IMR-90 (cell line): ENCODE data around the gene UBN2. TPM values are rescaled to one million over a fixed set of nuclear protein-coding genes. Genes with fewer than 3 reads are reported as not detected.

Experiments
- ATAC-seq: fragments of 200-7000 bp; cut with Tn5 transposase; 2 replicates; pipeline ENCODE4 v1.9.1; 2020; ENCODE audit warnings: low read depth, mild to moderate bottlenecking, moderate library complexity
- BruUV-seq: library from RNA; stranded (reverse); fragments of 400-500 nt; replicated peaks from 2 replicates; lab custom pipeline; 2021; lab: Mats Ljungman, UMichigan
- CTCF ChIA-PET: fragments of 300-600 bp; formaldehyde crosslinking; extraction: SDS; loops from one replicate; lab custom pipeline; 2021; ENCODE audit warnings: antibody characterized with exemption; lab: Yijun Ruan, JAX
- POLR2A ChIA-PET: fragments of 300-600 bp; sonication (Branson Sonifier 250); formaldehyde crosslinking; loops from one replicate; lab custom pipeline; 2022; ENCODE audit warnings: antibody characterized with exemption; ENCODE audit not compliant: unreplicated experiment; lab: Charles Lee
- DNase-seq: peaks from one replicate; pipeline ENCODE4 v3.0.0; 2013
- H2AFZ ChIP-seq: replicated peaks from 2 replicates; pipeline ENCODE3; 2013; ENCODE audit warnings: low read length, mild to moderate bottlenecking; ENCODE audit not compliant: poor library complexity
- H2AK5ac ChIP-seq: 2 replicates; pipeline ENCODE4 v1.6.1; 2013; ENCODE audit warnings: low read depth, low read length, inconsistent platforms
- H2AK9ac ChIP-seq: replicated peaks from 2 replicates; pipeline ENCODE3; 2013; ENCODE audit warnings: mild to moderate bottlenecking, low read depth, low read length, moderate library complexity; ENCODE audit not compliant: poor library complexity
- H2BK120ac ChIP-seq: 2 replicates; pipeline ENCODE4 v1.6.1; 2013; ENCODE audit warnings: low read depth, low read length, inconsistent platforms
- H2BK15ac ChIP-seq: 3 replicates; pipeline ENCODE4 v1.6.1; 2013; ENCODE audit warnings: low read depth, low read length, inconsistent platforms
- H2BK20ac ChIP-seq: 2 replicates; pipeline ENCODE4 v1.6.1; 2013; ENCODE audit warnings: low read depth, mild to moderate bottlenecking, inconsistent platforms, low read length, moderate library complexity
- H2BK5ac ChIP-seq: 2 replicates; pipeline ENCODE4 v1.6.1; 2013; ENCODE audit warnings: mild to moderate bottlenecking, low read depth, low read length, inconsistent platforms; ENCODE audit not compliant: poor library complexity, severe bottlenecking
- H3K14ac ChIP-seq: replicated peaks from 2 replicates; pipeline ENCODE4 v1.6.1; 2013; ENCODE audit warnings: low read depth, low read length, inconsistent platforms
- H3K18ac ChIP-seq: 2 replicates; pipeline ENCODE4 v1.6.1; 2013; ENCODE audit warnings: low read depth, low read length, control low read depth
- H3K23ac ChIP-seq: 2 replicates; pipeline ENCODE4 v1.6.1; 2013; ENCODE audit warnings: low read depth, low read length, inconsistent platforms
- H3K27ac ChIP-seq: 2 replicates; pipeline ENCODE4 v1.5.1; 2013; ENCODE audit warnings: mild to moderate bottlenecking, control low read depth, low read length; ENCODE audit not compliant: insufficient read depth
- H3K27me3 ChIP-seq: 2 replicates; pipeline ENCODE4 v1.6.1; 2013; ENCODE audit warnings: low read length; ENCODE audit not compliant: control insufficient read depth, insufficient read depth
- H3K36me3 ChIP-seq: 2 replicates; pipeline ENCODE4 v1.6.1; 2013; ENCODE audit warnings: low read length, mixed read lengths; ENCODE audit not compliant: control insufficient read depth, insufficient read depth
- H3K4ac ChIP-seq: 2 replicates; pipeline ENCODE4 v1.6.1; 2013; ENCODE audit warnings: low read depth, low read length, inconsistent platforms
- H3K4me1 ChIP-seq: 2 replicates; pipeline ENCODE4 v1.6.1; 2013; ENCODE audit warnings: low read length, mixed read lengths; ENCODE audit not compliant: control insufficient read depth, insufficient read depth
- H3K4me2 ChIP-seq: 2 replicates; pipeline ENCODE4 v1.6.1; 2013; ENCODE audit warnings: low read depth, mild to moderate bottlenecking, control low read depth, low read length, moderate library complexity
- H3K4me3 ChIP-seq: 2 replicates; pipeline ENCODE4 v1.5.1; 2013; ENCODE audit warnings: low read depth, mild to moderate bottlenecking, control low read depth, low read length, moderate library complexity; ENCODE audit not compliant: insufficient read depth
- H3K56ac ChIP-seq: 2 replicates; pipeline ENCODE4 v1.6.1; 2013; ENCODE audit warnings: low read length, inconsistent platforms; ENCODE audit not compliant: insufficient read depth; ENCODE audit errors: extremely low read depth
- H3K79me1 ChIP-seq, 2 experiments: 2 replicates each; pipeline ENCODE4 v1.6.1; 2013; ENCODE audit warnings: low read length in 2 of 2, inconsistent platforms in 1 of 2, low read depth in 1 of 2
- H3K9ac ChIP-seq: 2 replicates; pipeline ENCODE4 v1.6.1; 2013; ENCODE audit warnings: low read depth, low read length, control low read depth
- H3K9me1 ChIP-seq: 2 replicates; pipeline ENCODE4 v1.6.1; 2013; ENCODE audit warnings: low read length, inconsistent platforms; ENCODE audit not compliant: insufficient read depth
- H3K9me3 ChIP-seq: 2 replicates; pipeline ENCODE4 v1.6.1; 2013; ENCODE audit warnings: low read length; ENCODE audit not compliant: control insufficient read depth, insufficient read depth
- H4K20me1 ChIP-seq: 2 replicates; pipeline ENCODE4 v1.6.1; 2013; ENCODE audit warnings: low read length, inconsistent platforms; ENCODE audit not compliant: insufficient read depth
- H4K5ac ChIP-seq: 2 replicates; pipeline ENCODE4 v1.6.1; 2013; ENCODE audit warnings: mild to moderate bottlenecking, low read depth, low read length, control low read depth
- H4K8ac ChIP-seq, 2 experiments: 2 replicates each; pipeline ENCODE4 v1.6.1; 2013; ENCODE audit warnings: low read depth in 2 of 2, low read length in 2 of 2, control low read depth in 1 of 2, inconsistent platforms in 1 of 2
- H4K91ac ChIP-seq: 2 replicates; pipeline ENCODE4 v1.6.1; 2013; ENCODE audit warnings: low read depth, low read length, inconsistent platforms; ENCODE audit not compliant: insufficient read depth
- BHLHE40 ChIP-seq: fragments of 150-350 bp; IDR thresholded peaks from 2 replicates; pipeline ENCODE4 v1.6.1; 2016; ENCODE audit warnings: mild to moderate bottlenecking, low read depth, low read length
- CEBPB ChIP-seq: IDR thresholded peaks from 2 replicates; pipeline ENCODE4 v1.6.1; 2012; ENCODE audit warnings: low read depth, low read length, improper control_type of control experiment
- CHD1 ChIP-seq: IDR thresholded peaks from 2 replicates; pipeline ENCODE4 v1.6.1; 2012; ENCODE audit warnings: low read depth, low read length, improper control_type of control experiment
- FOS ChIP-seq: fragments of 150-350 bp; IDR thresholded peaks from 2 replicates; pipeline ENCODE4 v1.6.1; 2016; ENCODE audit warnings: low read depth, low read length
- MAFK ChIP-seq: IDR thresholded peaks from 2 replicates; pipeline ENCODE4 v1.6.1; 2012; ENCODE audit warnings: low read depth, low read length, improper control_type of control experiment
- MAZ ChIP-seq: IDR thresholded peaks from 2 replicates; pipeline ENCODE4 v1.6.1; 2012; ENCODE audit warnings: low read depth, mild to moderate bottlenecking, low read length, improper control_type of control experiment, moderate library complexity, borderline replicate concordance
- MXI1 ChIP-seq: IDR thresholded peaks from 2 replicates; pipeline ENCODE4 v1.6.1; 2012; ENCODE audit warnings: low read depth, mild to moderate bottlenecking, low read length, moderate library complexity, borderline replicate concordance
- NFE2L2 ChIP-seq: fragments of 150-350 bp; IDR thresholded peaks from 2 replicates; pipeline ENCODE4 v1.6.1; 2016; ENCODE audit warnings: low read depth, mild to moderate bottlenecking, low read length
- POLR2A ChIP-seq: IDR thresholded peaks from 2 replicates; pipeline ENCODE4 v1.6.1; 2012; ENCODE audit warnings: mild to moderate bottlenecking, low read depth, low read length
- RAD21 ChIP-seq: IDR thresholded peaks from 2 replicates; pipeline ENCODE4 v1.6.1; 2012; ENCODE audit warnings: low read length, improper control_type of control experiment
- RCOR1 ChIP-seq: IDR thresholded peaks from 2 replicates; pipeline ENCODE4 v1.6.1; 2012; ENCODE audit warnings: mild to moderate bottlenecking, low read length, improper control_type of control experiment; ENCODE audit not compliant: insufficient replicate concordance
- RFX5 ChIP-seq: IDR thresholded peaks from 2 replicates; pipeline ENCODE4 v1.8.0; 2012; ENCODE audit warnings: low read depth, mild to moderate bottlenecking, low read length, moderate library complexity
- SMC3 ChIP-seq: fragments of 150-350 bp; IDR thresholded peaks from 2 replicates; pipeline ENCODE4 v1.6.1; 2016; ENCODE audit warnings: low read depth, mild to moderate bottlenecking, antibody characterized with exemption, low read length, moderate library complexity
- dilution Hi-C: fragments of 300-500 bp; cut with HindIII; formaldehyde crosslinking; loops from one replicate; pipeline ENCODE4 v1.14.3; 2018; ENCODE audit warnings: low sequenced_read_pairs; ENCODE audit not compliant: unreplicated experiment
- in situ Hi-C: fragments of 300-500 bp; cut with MboI; formaldehyde crosslinking; loops from 3 replicates; pipeline ENCODE4 v1.14.3; 2019; ENCODE audit warnings: low sequenced_read_pairs, inconsistent platforms, mixed read lengths
- intact Hi-C: fragments of 100-400 bp; cut with micrococcal nuclease; formaldehyde crosslinking; loops from 2 replicates; pipeline ENCODE4 v1.10.0; 2022
- polyA plus RNA-seq, 3 experiments: library from polyadenylated mRNA; depleted of rRNA; stranded (reverse); fragments of >200 nt; gene quantifications; 2 replicates each; pipeline ENCODE4 v1.2.3, GENCODE V29; 2012; ENCODE audit warnings: low replicate concordance in 1 of 3
- total RNA-seq: library from RNA; depleted of rRNA; stranded (reverse); fragments of >200 nt; gene quantifications from 2 replicates; pipeline ENCODE4 v1.2.3, GENCODE V29; 2012
- TF ChIP-seq, protein P1 (sequence below): fragments of 150-350 bp; IDR thresholded peaks from 2 replicates; pipeline ENCODE4 v1.6.1; 2017; ENCODE audit warnings: mild to moderate bottlenecking, antibody characterized with exemption, low read length, low read depth
- TF ChIP-seq, protein P2 (sequence below): conservative IDR thresholded peaks from 2 replicates; pipeline ENCODE4 v1.5.1; 2012; ENCODE audit warnings: mild to moderate bottlenecking, low read depth, low read length, improper control_type of control experiment
- TF ChIP-seq, protein P3 (sequence below): fragments of 150-350 bp; IDR thresholded peaks from 2 replicates; pipeline ENCODE4 v1.6.1; 2016; ENCODE audit warnings: low read depth, mild to moderate bottlenecking, low read length, moderate library complexity, borderline replicate concordance

The UBN2 gene
- total and polyA plus RNA-seq, 2 of the 4 experiments (the other 2 are of a cell fraction) = 1.6 to 2.3 TPM

DNA sequence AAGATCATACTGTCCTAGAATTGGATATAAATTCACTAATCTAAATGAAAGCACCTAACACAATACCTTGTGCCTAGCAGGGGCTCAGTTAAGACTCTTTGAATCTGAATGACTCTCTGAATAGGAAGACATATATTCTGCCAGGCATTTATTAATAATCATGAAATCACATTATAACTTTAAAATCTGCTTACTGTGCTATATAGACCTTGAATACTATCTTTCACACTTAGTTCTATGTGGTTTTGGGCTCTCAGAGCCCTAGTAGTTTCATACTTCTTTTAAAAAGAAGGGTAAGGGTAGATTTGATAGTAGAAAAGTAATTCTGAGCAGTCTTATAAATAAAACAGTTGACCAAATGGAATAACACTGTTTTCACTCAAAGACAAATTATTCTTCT is 10.2 kb downstream of the UBN2 start:
- dilution Hi-C loops = no loop called here
- H3K9me1 ChIP-seq = no peaks in the 10 kb centered on the region; the same call in 1 of the 2 replicates
- no peak overlapping the region for H3K4me3 ChIP-seq
- H3K4me1 ChIP-seq = peaks cover 2% of the 10 kb centered on the region; the same call in 1 of the 2 replicates
- no peak overlapping the region for H2BK120ac ChIP-seq
- no TSS peak for BruUV-seq
- no peak overlapping the region for H3K23ac ChIP-seq
- DNase-seq (no peak), ATAC-seq (no peak)
- H3K9ac ChIP-seq = no peak overlapping the region
- H3K36me3 ChIP-seq = peaks cover 16% of the 10 kb centered on the region
- POLR2A ChIA-PET = interaction anchor here (0.6 kb wide), 1 partner anchor 49 kb away, joined by 5 read pairs; no protein-coding TSS in a partner anchor
- H2AK5ac ChIP-seq = no peak overlapping the region
- no peak overlapping the region for H4K5ac ChIP-seq
- H2BK15ac ChIP-seq = no peak overlapping the region
- peaks cover 0 to 25% of the 10 kb centered on the region in 2 experiments; a peak in 3 of 4 replicates for H3K79me1 ChIP-seq
- H3K56ac ChIP-seq = no peak overlapping the region
- no peak overlapping the region for H3K4ac ChIP-seq
- H4K8ac ChIP-seq = no peak overlapping the region
- in situ Hi-C loops = no loop called here
- no peak overlapping the region for H3K4me2 ChIP-seq
- TF ChIP-seq RCOR1 (no peak), POLR2A (no peak), FOS (no peak), NFE2L2 (no peak), BHLHE40 (no peak), MAFK (no peak), SMC3 (no peak), CHD1 (no peak), RFX5 (no peak), MXI1 (no peak), RAD21 (no peak), MAZ (no peak), CEBPB (no peak)
- TF ChIP-seq, protein P1, sequence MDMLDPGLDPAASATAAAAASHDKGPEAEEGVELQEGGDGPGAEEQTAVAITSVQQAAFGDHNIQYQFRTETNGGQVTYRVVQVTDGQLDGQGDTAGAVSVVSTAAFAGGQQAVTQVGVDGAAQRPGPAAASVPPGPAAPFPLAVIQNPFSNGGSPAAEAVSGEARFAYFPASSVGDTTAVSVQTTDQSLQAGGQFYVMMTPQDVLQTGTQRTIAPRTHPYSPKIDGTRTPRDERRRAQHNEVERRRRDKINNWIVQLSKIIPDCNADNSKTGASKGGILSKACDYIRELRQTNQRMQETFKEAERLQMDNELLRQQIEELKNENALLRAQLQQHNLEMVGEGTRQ = no peak
- TF ChIP-seq, protein P2, sequence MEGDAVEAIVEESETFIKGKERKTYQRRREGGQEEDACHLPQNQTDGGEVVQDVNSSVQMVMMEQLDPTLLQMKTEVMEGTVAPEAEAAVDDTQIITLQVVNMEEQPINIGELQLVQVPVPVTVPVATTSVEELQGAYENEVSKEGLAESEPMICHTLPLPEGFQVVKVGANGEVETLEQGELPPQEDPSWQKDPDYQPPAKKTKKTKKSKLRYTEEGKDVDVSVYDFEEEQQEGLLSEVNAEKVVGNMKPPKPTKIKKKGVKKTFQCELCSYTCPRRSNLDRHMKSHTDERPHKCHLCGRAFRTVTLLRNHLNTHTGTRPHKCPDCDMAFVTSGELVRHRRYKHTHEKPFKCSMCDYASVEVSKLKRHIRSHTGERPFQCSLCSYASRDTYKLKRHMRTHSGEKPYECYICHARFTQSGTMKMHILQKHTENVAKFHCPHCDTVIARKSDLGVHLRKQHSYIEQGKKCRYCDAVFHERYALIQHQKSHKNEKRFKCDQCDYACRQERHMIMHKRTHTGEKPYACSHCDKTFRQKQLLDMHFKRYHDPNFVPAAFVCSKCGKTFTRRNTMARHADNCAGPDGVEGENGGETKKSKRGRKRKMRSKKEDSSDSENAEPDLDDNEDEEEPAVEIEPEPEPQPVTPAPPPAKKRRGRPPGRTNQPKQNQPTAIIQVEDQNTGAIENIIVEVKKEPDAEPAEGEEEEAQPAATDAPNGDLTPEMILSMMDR = no peak
- TF ChIP-seq, protein P3, sequence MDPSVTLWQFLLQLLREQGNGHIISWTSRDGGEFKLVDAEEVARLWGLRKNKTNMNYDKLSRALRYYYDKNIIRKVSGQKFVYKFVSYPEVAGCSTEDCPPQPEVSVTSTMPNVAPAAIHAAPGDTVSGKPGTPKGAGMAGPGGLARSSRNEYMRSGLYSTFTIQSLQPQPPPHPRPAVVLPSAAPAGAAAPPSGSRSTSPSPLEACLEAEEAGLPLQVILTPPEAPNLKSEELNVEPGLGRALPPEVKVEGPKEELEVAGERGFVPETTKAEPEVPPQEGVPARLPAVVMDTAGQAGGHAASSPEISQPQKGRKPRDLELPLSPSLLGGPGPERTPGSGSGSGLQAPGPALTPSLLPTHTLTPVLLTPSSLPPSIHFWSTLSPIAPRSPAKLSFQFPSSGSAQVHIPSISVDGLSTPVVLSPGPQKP = no peak
- no peaks in the 10 kb centered on the region for H4K20me1 ChIP-seq
- no peak overlapping the region for H2BK5ac ChIP-seq
- H3K14ac ChIP-seq = no peak overlapping the region
- H4K91ac ChIP-seq = no peak overlapping the region
- H3K27me3 ChIP-seq = no peaks in the 10 kb centered on the region
- intact Hi-C loops = no loop called here
- CTCF ChIA-PET = interaction anchor here (0.6 kb wide), 2 partner anchors 8 to 1615 kb away, joined by 4 read pairs; no protein-coding TSS in a partner anchor
- no peak overlapping the region for H3K27ac ChIP-seq
- no peak overlapping the region for H2BK20ac ChIP-seq
- no peak overlapping the region for H2AK9ac ChIP-seq
- H3K9me3 ChIP-seq = no peaks in the 10 kb centered on the region
- no peak overlapping the region for H3K18ac ChIP-seq
- no peak overlapping the region for H2AFZ ChIP-seq
